Caco-2 (cell line): ENCODE measurements around the gene ADISSP. TPM values are rescaled to one million over a fixed set of nuclear protein-coding genes. Genes with fewer than 3 reads are reported as not detected.

Experiments used
- BruUV-seq: library from RNA; stranded (reverse); fragments of 400-500 nt; replicated peaks from 2 replicates; lab custom pipeline; 2021; lab: Mats Ljungman, UMichigan
- CTCF ChIA-PET: fragments of 300-600 bp; sonication (Branson Sonifier 250); formaldehyde crosslinking; loops from one replicate; lab custom pipeline; 2022; ENCODE audit warnings: antibody characterized with exemption; lab: Charles Lee
- POLR2A ChIA-PET: fragments of 300-600 bp; sonication (Branson Sonifier 250); formaldehyde crosslinking; loops from one replicate; lab custom pipeline; 2022; ENCODE audit warnings: antibody characterized with exemption; lab: Charles Lee
- DNase-seq, 2 experiments: peaks; one replicate each; pipeline versions ENCODE4 v3.0.0 to v3.0.0-alpha.2; 2020 to 2022
- H3K27me3 ChIP-seq: replicated peaks from 2 replicates; pipeline ENCODE4 v1.6.0; 2011; ENCODE audit warnings: low read length; ENCODE audit not compliant: control insufficient read depth, insufficient read depth
- H3K36me3 ChIP-seq: 2 replicates; pipeline ENCODE4 v1.5.1; 2011; ENCODE audit warnings: low read length; ENCODE audit not compliant: control insufficient read depth, insufficient read depth
- H3K4me1 ChIP-seq: fragments of 250-450 bp; sonication (Bioruptor Pico); 2 replicates; pipeline ENCODE4 v1.5.1; 2020; ENCODE audit warnings: mild to moderate bottlenecking
- H3K4me3 ChIP-seq: 2 replicates; pipeline ENCODE4 v1.5.1; 2011; ENCODE audit warnings: low read depth, mild to moderate bottlenecking, control low read depth, low read length
- H3K9me3 ChIP-seq: fragments of 250-450 bp; sonication (Bioruptor Pico); 2 replicates; pipeline ENCODE4 v1.5.1; 2020; ENCODE audit warnings: mild to moderate bottlenecking, moderate library complexity
- H3K27ac Mint-ChIP-seq: one replicate; pipeline ENCODE4 v1.8.0; 2022; ENCODE audit warnings: mixed read lengths; ENCODE audit not compliant: unreplicated experiment
- H3K27me3 Mint-ChIP-seq: one replicate; pipeline ENCODE4 v1.8.0; 2022; ENCODE audit warnings: mixed read lengths; ENCODE audit not compliant: insufficient read depth, unreplicated experiment
- H3K36me3 Mint-ChIP-seq: one replicate; pipeline ENCODE4 v1.8.0; 2022; ENCODE audit warnings: mild to moderate bottlenecking, mixed read lengths; ENCODE audit not compliant: insufficient read depth, unreplicated experiment
- H3K4me1 Mint-ChIP-seq: one replicate; pipeline ENCODE4 v1.8.0; 2022; ENCODE audit warnings: low read depth, mixed read lengths; ENCODE audit not compliant: unreplicated experiment
- H3K4me3 Mint-ChIP-seq: one replicate; pipeline ENCODE4 v1.8.0; 2022; ENCODE audit warnings: mild to moderate bottlenecking, moderate library complexity, mixed read lengths; ENCODE audit not compliant: unreplicated experiment
- H3K9me3 Mint-ChIP-seq: one replicate; pipeline ENCODE4 v1.8.0; 2022; ENCODE audit warnings: mixed read lengths; ENCODE audit not compliant: unreplicated experiment
- CTCF ChIP-seq, 2 experiments: fragments of 200-600 bp in 1 of 2; IDR thresholded peaks; 1 replicate in 1 of 2; 2 replicates in 1 of 2; pipeline versions ENCODE4 v1.5.1 to v1.8.0; 2011 to 2022; ENCODE audit warnings: antibody characterized with exemption in 1 of 2, control low read depth in 1 of 2, inconsistent platforms in 1 of 2, low read depth in 1 of 2, low read length in 1 of 2, mild to moderate bottlenecking in 1 of 2, moderate library complexity in 1 of 2; ENCODE audit not compliant: insufficient read depth in 1 of 2, severe bottlenecking in 1 of 2, unreplicated experiment in 1 of 2
- intact Hi-C: fragments of 100-400 bp; cut with micrococcal nuclease; formaldehyde crosslinking; loops from one replicate; pipeline ENCODE4 v1.10.0; 2022; ENCODE audit not compliant: unreplicated experiment
- total RNA-seq: library from RNA; stranded (reverse); gene quantifications from 2 replicates; pipeline ENCODE4 v1.2.3, GENCODE V29; 2022

The ADISSP gene
- total RNA-seq, 1 experiment from 2014 or later = 56.1 TPM

- TF ChIP-seq CTCF (IDR thresholded peaks at IDR 0.05; ENCODE audit: insufficient read depth in 1 of 2, low read depth in 1 of 2, low read length in 1 of 2, severe bottlenecking in 1 of 2, unreplicated experiment in 1 of 2) = no peak
- peaks cover 32% of the 10 kb centered on the region for H3K4me1 ChIP-seq
- no peak overlapping the region for H3K4me3 Mint-ChIP-seq
- no peaks in the 10 kb centered on the region; the same call in 1 of the 2 replicates for H3K36me3 ChIP-seq
- intact Hi-C loops = no loop called here
- H3K4me3 ChIP-seq = no peak overlapping the region
- no peaks in the 10 kb centered on the region for H3K9me3 Mint-ChIP-seq
- peaks cover 44% of the 10 kb centered on the region for H3K36me3 Mint-ChIP-seq
- H3K27ac Mint-ChIP-seq = no peak overlapping the region
- no peaks in the 10 kb centered on the region for H3K27me3 Mint-ChIP-seq
- H3K27me3 ChIP-seq = no peaks in the 10 kb centered on the region
- ChIA-PET POLR2A (interaction anchor here (0.9 kb wide), 1 partner anchor 9 kb away, joined by 4 read pairs; no protein-coding TSS in a partner anchor), CTCF (interaction anchor here (0.6 to 0.8 kb wide), 2 partner anchors 14 to 17 kb away, joined by 3 to 4 read pairs; no protein-coding TSS in a partner anchor)
- peaks cover 6% of the 10 kb centered on the region for H3K4me1 Mint-ChIP-seq
- no peaks in the 10 kb centered on the region for H3K9me3 ChIP-seq
- DNase-seq = no peak
- BruUV-seq = no TSS peak
Measured at GRCh38 chr20:3808544-3808943, 41.0 kb upstream of the ADISSP start.

- H3K36me3 Mint-ChIP-seq = peaks cover 59% of the 10 kb centered on the region
- TF ChIP-seq CTCF (IDR thresholded peaks at IDR 0.05; ENCODE audit: insufficient read depth in 1 of 2, low read depth in 1 of 2, low read length in 1 of 2, severe bottlenecking in 1 of 2, unreplicated experiment in 1 of 2) = no peak
- peaks cover 4% of the 10 kb centered on the region; the same call in 1 of the 2 replicates for H3K36me3 ChIP-seq
- no peaks in the 10 kb centered on the region for H3K27me3 Mint-ChIP-seq
- H3K4me3 Mint-ChIP-seq = no peak overlapping the region
- H3K27ac Mint-ChIP-seq = no peak overlapping the region
- H3K4me1 Mint-ChIP-seq = peaks cover 16% of the 10 kb centered on the region
- DNase-seq = no peak
- POLR2A ChIA-PET = no interaction called here
- no peaks in the 10 kb centered on the region for H3K27me3 ChIP-seq
- CTCF ChIA-PET = no interaction called here
- no peaks in the 10 kb centered on the region for H3K9me3 Mint-ChIP-seq
- peaks cover 33% of the 10 kb centered on the region for H3K4me1 ChIP-seq
- no peaks in the 10 kb centered on the region for H3K9me3 ChIP-seq
- intact Hi-C loops = no loop called here
- BruUV-seq = no TSS peak
- no peak overlapping the region for H3K4me3 ChIP-seq
Measured at GRCh38 chr20:3804781-3805180, 37.2 kb upstream of the ADISSP start.

GRCh38 chr20:3804254-3804751 lies 36.8 kb upstream of the ADISSP start:
- Histone ChIP-seq H3K9me3 (no peaks in the 10 kb centered on the region), H3K4me3 (no peak overlapping the region), H3K4me1 (peaks cover 38% of the 10 kb centered on the region), H3K36me3 (peaks cover 4% of the 10 kb centered on the region; the same call in 1 of the 2 replicates), H3K27me3 (no peaks in the 10 kb centered on the region)
- H3K27ac Mint-ChIP-seq = no peak overlapping the region
- ChIA-PET POLR2A (no interaction called here), CTCF (no interaction called here)
- BruUV-seq = no TSS peak
- no peaks in the 10 kb centered on the region for H3K27me3 Mint-ChIP-seq
- TF ChIP-seq CTCF (IDR thresholded peaks at IDR 0.05; ENCODE audit: insufficient read depth in 1 of 2, low read depth in 1 of 2, low read length in 1 of 2, severe bottlenecking in 1 of 2, unreplicated experiment in 1 of 2) = no peak
- peaks cover 19% of the 10 kb centered on the region for H3K4me1 Mint-ChIP-seq
- H3K36me3 Mint-ChIP-seq = peaks cover 59% of the 10 kb centered on the region
- intact Hi-C loops = no loop called here
- H3K9me3 Mint-ChIP-seq = no peaks in the 10 kb centered on the region
- no peak for DNase-seq
- H3K4me3 Mint-ChIP-seq = no peak overlapping the region
